ENCODE measurements around the gene SF3B6.

DNA sequence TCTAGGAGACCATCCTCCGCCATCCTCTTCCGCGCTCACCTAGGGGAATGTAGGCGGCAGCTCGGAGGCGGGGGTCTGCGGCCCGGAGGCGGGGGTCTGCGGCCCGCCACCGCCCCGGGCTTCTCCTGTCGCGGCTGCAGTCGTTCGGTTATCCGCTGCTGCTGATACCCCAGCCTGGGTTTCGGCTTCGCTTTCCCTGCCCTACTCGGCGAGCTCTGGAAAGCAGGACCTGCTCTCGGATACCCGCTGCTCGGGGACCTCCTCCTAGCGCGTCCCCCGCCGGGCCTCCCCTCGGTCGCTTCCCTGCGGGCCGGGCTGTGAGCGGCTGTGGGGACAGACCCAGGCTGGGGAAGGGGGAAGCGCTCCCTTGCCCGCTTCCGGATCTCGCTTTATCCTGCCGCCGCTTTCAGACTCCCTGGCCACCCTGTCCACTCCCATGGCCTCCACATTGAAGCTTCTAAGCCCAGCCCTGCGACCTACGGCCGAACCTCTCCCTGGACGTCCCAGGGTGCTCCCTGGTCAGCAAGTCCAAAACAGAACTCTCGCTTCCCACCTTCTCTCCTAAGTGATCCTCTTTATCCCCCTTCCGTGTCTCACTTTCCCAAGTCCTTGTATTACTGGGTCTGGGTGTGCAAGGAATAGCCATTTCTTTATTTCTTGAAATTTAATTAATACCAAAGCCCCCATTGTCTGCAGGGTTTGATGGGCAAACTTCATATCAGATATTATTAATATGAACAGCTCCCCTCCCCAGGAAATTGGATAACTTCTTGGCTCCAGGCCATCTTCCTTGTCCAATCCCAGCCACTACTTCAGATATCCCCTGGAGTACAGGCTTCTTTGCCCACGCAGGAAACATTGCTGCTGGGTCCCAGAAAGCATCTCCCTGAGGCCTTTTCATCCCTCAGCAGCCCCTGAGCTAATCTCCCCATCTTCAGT lies 25.8 kb downstream of the SF3B6 start:
- TF ChIP-seq, protein P1, sequence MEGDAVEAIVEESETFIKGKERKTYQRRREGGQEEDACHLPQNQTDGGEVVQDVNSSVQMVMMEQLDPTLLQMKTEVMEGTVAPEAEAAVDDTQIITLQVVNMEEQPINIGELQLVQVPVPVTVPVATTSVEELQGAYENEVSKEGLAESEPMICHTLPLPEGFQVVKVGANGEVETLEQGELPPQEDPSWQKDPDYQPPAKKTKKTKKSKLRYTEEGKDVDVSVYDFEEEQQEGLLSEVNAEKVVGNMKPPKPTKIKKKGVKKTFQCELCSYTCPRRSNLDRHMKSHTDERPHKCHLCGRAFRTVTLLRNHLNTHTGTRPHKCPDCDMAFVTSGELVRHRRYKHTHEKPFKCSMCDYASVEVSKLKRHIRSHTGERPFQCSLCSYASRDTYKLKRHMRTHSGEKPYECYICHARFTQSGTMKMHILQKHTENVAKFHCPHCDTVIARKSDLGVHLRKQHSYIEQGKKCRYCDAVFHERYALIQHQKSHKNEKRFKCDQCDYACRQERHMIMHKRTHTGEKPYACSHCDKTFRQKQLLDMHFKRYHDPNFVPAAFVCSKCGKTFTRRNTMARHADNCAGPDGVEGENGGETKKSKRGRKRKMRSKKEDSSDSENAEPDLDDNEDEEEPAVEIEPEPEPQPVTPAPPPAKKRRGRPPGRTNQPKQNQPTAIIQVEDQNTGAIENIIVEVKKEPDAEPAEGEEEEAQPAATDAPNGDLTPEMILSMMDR (IDR thresholded peaks at IDR 0.05): no peak
- TF ChIP-seq POLR2A (IDR thresholded peaks at IDR 0.05): no peak

All from ovary (tissue), 3 donors.